HG03045 (cell line): ENCODE results near the gene ETS2.
"Not testable (repeated sequence)": the region's sequence is repeated elsewhere in the genome, so short reads cannot be mapped to it uniquely, and the experiment has no call there.

Experiments used
- ATAC-seq: cut with Tn5 transposase; IDR thresholded peaks from one replicate; pipeline ENCODE4 v1.9.1; 2021; ENCODE audit warnings: mild to moderate bottlenecking, moderate library complexity; ENCODE audit not compliant: unreplicated experiment

The ETS2 gene

DNA sequence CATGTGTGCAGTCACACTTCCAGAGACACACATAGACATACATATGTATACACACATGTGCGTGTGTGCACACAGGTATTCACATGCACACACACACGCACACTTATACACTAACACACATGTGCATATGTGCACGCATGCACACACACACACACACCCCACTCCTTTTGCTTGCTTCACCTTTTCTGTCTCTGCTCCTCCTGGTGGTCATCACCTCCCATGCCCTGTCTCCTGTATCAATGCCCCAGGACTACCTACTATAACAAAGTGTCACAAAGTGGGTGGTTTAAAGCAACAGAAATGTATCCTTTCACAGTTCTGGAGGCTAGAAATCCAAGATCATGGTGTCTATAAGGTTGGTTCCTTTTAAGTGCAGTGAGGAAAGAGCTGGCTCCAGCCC is 27.4 kb downstream of the ETS2 start:
- no peak for ATAC-seq

DNA sequence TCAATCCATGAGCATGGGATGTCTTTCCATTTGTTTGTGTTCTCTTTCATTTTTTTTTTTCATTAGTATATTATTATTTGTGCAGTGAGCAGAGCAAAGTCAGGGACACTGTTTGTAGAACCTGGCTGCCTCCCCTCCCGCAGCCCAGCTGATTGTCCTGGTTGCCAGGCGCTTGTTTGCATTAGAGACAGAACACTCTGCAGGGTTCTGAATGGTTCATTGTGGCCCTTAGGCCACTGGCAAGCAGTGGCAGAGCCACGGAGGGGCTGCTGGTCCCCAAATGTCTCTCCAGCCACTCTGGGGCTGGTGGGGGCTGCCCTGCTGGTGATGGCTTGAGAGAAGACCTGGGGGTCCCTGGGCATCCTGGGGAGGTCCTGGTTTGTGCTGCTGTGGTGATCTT is 29.0 kb downstream of the ETS2 start:
- no peak for ATAC-seq

GRCh38 chr21:38837806-38838461 is 32.2 kb downstream of the ETS2 start:
- ATAC-seq = no peak

GRCh38 chr21:38838598-38839327 is 33.0 kb downstream of the ETS2 start:
- ATAC-seq = no peak

DNA sequence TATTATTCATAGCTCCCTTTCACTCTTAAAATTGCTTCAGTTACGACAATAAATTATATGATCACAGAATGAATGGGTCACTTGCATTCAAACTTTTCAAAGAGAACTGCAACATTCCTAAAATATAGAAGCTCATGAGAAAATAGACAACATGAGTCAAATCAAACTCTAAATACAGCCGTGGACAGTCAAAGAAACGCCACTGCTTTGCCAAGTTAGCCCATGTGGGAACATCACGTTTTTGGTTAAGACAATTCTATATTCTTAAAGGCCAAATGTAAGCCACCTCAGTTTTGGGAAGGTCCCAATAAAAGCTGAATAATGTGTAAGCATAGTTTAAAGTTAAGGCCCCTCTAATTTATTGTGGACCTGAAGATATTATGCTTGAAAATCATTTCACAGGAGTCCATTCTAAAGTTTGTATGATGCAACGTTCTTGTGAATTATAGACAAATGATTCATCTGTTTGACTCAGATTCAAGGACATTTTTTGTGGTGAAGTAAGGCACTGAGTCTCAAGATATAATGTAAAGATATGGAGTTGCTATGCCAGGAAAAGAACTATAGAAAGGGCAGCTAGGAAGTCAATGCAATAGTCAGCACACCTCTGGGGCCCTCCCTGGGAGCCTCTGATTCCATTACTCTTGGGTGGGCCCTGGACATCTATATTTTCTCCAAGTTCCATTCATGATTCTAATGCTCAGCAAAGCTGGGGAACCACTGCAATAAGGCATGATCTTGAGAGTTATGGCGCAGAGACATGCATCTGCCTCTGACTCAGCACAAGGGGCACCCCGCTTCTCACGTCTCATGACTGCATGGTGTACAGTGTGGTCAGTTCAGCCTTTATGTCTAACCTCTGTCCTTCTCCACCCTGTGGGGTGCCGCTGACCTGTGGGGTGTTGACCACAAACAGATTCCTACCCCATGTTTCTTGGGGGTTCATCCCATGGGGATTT is 33.9 kb downstream of the ETS2 start:
- no peak for ATAC-seq

GRCh38 chr21:38840456-38841300 is 34.9 kb downstream of the ETS2 start:
- ATAC-seq = no peak

- ATAC-seq = no peak
Measured at GRCh38 chr21:38841472-38841871, 35.7 kb downstream of the ETS2 start.

- no peak for ATAC-seq
Measured at GRCh38 chr21:38842079-38842478, 36.4 kb downstream of the ETS2 start.

DNA sequence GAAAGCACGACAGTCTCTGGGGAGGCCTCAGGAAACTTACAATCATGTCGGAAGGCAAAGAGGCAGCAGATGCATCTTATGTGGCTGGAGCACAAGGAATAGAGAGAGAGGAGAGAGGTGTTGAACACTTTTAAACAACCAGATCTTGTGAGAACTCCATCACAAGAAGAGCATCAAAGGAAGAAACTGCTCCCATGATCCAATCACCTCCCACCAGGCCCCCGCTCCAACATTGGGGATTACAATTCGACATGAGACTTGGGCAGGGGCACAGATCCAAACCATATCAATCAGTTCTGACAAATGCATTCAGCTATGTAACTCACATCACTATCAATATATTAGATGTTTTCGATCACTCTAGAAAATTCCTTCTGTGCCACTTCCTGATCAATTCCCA is 37.6 kb downstream of the ETS2 start:
- no peak for ATAC-seq

GRCh38 chr21:38843806-38844503 is 38.2 kb downstream of the ETS2 start:
- ATAC-seq = no peak

DNA sequence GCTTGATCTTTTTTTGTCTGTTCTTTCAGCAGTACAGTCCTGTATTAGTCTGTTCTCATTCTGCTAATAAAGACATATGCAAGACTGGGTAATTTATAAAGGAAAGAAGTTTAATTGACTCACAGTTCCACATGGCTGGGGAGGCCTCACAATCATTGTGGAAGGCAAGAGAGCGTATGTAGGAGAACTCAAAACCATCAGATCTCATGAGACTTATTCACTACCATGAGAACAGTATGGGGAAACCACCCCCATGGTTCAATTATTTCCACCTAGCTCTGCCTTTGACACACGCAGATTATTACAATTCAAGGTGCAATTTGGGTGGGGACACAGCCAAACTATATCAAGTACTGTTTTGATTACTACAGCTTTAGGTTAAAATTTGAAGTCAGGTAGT is 39.6 kb downstream of the ETS2 start:
- ATAC-seq = not testable (repeated sequence)

DNA sequence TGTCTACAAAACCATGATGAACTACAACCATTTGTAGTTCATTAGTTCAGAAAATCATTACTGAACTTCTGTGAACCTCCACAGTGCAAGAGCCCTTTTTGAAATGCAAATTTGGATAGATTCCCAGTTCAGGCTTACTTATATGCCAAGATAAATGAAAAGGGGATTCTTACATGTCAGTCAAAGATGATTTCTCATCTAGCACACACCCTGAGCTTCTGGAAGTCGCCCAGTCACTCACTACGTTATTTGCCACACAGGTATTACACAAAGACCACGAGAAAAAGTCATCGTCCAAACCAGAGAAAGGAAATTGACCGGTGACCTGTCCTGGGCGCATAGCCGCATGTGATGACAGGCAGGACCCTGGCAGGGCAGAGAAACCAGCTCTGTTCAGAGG is 41.8 kb downstream of the ETS2 start:
- no peak for ATAC-seq

- ATAC-seq = no peak
Measured at GRCh38 chr21:38848187-38848609, 42.5 kb downstream of the ETS2 start.

GRCh38 chr21:38849776-38850175 is 44.0 kb downstream of the ETS2 start:
- no peak for ATAC-seq

- ATAC-seq = no peak
Measured at GRCh38 chr21:38850277-38850951, 44.7 kb downstream of the ETS2 start.

DNA sequence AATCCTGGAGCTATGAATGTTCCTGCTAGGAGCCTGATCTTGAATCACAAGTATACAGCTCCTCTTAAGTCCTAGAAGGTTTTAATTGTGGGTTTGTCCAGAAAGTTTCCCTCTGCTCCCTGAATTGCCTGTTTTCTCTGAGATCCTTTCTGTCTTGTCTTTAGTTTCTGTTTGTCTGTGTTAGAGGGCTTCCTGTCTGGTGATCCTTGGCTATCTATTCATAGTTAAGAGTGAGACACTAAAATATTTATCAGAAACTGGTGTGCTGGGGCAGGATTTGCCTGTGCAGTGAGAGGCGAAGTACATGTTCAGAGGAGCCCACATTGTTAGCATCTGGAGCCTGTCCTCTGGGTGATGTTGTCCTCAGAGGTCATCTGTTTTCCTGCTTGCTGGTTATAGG is 45.4 kb downstream of the ETS2 start:
- no peak for ATAC-seq

DNA sequence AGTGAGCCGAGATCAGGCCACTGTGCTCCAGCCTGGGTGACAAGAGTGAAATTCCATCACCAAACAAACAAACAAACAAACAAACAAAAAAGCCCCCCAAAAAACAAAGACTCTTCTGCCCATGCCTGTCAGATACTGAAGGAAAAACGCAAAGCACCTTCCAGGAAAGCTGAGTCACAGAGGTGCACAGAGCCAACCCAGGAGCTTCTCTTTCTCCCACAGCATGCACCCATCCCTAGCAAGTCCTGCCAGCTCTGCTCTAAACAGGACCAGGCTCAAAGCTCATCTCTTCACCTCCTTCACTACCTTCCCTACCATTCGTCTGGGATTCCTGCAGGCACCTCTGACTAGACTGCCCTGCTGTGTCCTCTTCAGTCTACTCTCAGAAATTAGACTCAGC is 46.5 kb downstream of the ETS2 start:
- ATAC-seq = no peak

DNA sequence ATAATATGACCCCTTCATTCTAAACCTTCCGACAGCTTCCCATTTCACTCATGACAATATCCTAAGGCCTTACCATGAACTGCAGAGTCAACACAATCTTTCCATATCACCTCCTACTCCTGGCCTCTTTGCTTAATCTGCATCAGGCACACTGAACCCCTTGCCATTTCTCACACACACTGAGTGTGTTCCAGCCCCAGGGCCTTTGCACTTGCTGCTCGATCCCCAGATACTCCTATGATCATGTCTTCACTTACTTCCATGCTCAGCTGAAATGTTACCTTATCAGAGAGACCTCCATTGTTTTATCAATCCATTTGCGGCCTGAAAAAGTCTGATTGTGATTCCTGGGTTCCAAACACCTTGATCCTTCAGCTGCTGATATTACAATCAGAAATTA is 47.0 kb downstream of the ETS2 start:
- no peak for ATAC-seq

- no peak for ATAC-seq
Measured at GRCh38 chr21:38853421-38853919, 47.7 kb downstream of the ETS2 start.
